GM19452 (cell line): ENCODE results near the gene PAGE2.
"Not testable (repeated sequence)": the region's sequence is repeated elsewhere in the genome, so short reads cannot be mapped to it uniquely, and the experiment has no call there.

ENCODE experiments used
- ATAC-seq: cut with Tn5 transposase; IDR thresholded peaks from one replicate; pipeline ENCODE4 v1.9.1; 2021; ENCODE audit not compliant: unreplicated experiment

Gene PAGE2

GRCh38 chrX:55088795-55089489 lies at the start of gene PAGE2:
PAGE2 (plus strand) TSS chrX:55089018; CDS start chrX:55090021, 1,003 bp downstream.
- no peak for ATAC-seq

- ATAC-seq = no peak
Measured at GRCh38 chrX:55039471-55039870, 49.3 kb upstream of the PAGE2 start.

- ATAC-seq = no peak
Measured at GRCh38 chrX:55041514-55041913, 47.3 kb upstream of the PAGE2 start.

GRCh38 chrX:55050599-55050998 lies 38.2 kb upstream of the PAGE2 start:
- ATAC-seq = not testable (repeated sequence)

GRCh38 chrX:55056820-55057674 lies 31.8 kb upstream of the PAGE2 start:
- no peak for ATAC-seq

- ATAC-seq = no peak
Measured at GRCh38 chrX:55057675-55058249, 31.1 kb upstream of the PAGE2 start.

- not testable (repeated sequence) for ATAC-seq
Measured at GRCh38 chrX:55067180-55067579, 21.6 kb upstream of the PAGE2 start.

- ATAC-seq = no peak
Measured at GRCh38 chrX:55072286-55072685, 16.5 kb upstream of the PAGE2 start.

GRCh38 chrX:55074851-55075467 lies 13.9 kb upstream of the PAGE2 start, which contains the start of gene PAGE2B:
PAGE2B (plus strand) TSS chrX:55075030; CDS start chrX:55076042, 1,012 bp downstream.
- ATAC-seq = no peak

GRCh38 chrX:55098691-55099090 lies 9.9 kb downstream of the PAGE2 start:
- ATAC-seq = no peak

GRCh38 chrX:55099162-55099561 lies 10.3 kb downstream of the PAGE2 start:
- no peak for ATAC-seq

- ATAC-seq = no peak
Measured at GRCh38 chrX:55102754-55103153, 13.9 kb downstream of the PAGE2 start.

- no peak for ATAC-seq
Measured at GRCh38 chrX:55107262-55107661, 18.4 kb downstream of the PAGE2 start.

GRCh38 chrX:55107911-55108310 lies 19.1 kb downstream of the PAGE2 start:
- ATAC-seq = no peak

- no peak for ATAC-seq
Measured at GRCh38 chrX:55109306-55109705, 20.5 kb downstream of the PAGE2 start.

- no peak for ATAC-seq
Measured at GRCh38 chrX:55111578-55112254, 22.9 kb downstream of the PAGE2 start.

- not testable (repeated sequence) for ATAC-seq
Measured at GRCh38 chrX:55116589-55116988, 27.8 kb downstream of the PAGE2 start.

- no peak for ATAC-seq
Measured at GRCh38 chrX:55118574-55118973, 29.8 kb downstream of the PAGE2 start.

- no peak for ATAC-seq
Measured at GRCh38 chrX:55119271-55119670, 30.5 kb downstream of the PAGE2 start.

- ATAC-seq = no peak
Measured at GRCh38 chrX:55119712-55120111, 30.9 kb downstream of the PAGE2 start.
